Measurements from ENCODE around the gene CALML6. TPM values are rescaled to one million over a fixed set of nuclear protein-coding genes. Genes with fewer than 3 reads are reported as not detected.

Gene CALML6
- total RNA-seq, 1 experiment from 2014 or later, result 1.5 TPM

GRCh38 chr1:1938613-1939295, 23.7 kb downstream of the CALML6 start:
- no peaks in the 10 kb centered on the region for H3K9me3 ChIP-seq (ENCODE audit: control insufficient read depth, insufficient read depth, low read depth, low read length)
- no TSS peak for BruUV-seq (replicated peaks)
- no peak for DNase-seq (ENCODE audit: low read depth, low spot score)
- no peak overlapping the region for H3K4me3 ChIP-seq (ENCODE audit: low read depth in 2 of 2, low read length in 2 of 2)
- H3K27me3 ChIP-seq (ENCODE audit: control insufficient read depth, insufficient read depth, low read length), result no peaks in the 10 kb centered on the region
- ATAC-seq, result no peak
- H3K27ac ChIP-seq (ENCODE audit: low read length), result no peak overlapping the region
- intact Hi-C loops (cut with micrococcal nuclease; ENCODE audit: unreplicated experiment), result no loop called here
- in situ Hi-C loops (cut with HindIII; ENCODE audit: low pct_unique_long_range_greater_than_20kb, low sequenced_read_pairs), result loop anchor here (10.0 kb wide), 1 partner anchor 56 kb away; no protein-coding TSS in a partner anchor
- ChIA-PET CTCF (no interaction called here), POLR2A (no interaction called here)
- no peaks in the 10 kb centered on the region for H3K36me3 ChIP-seq (ENCODE audit: control insufficient read depth, insufficient read depth, low read length)
- H3K4me1 ChIP-seq (ENCODE audit: control insufficient read depth, insufficient read depth, low read length), result no peaks in the 10 kb centered on the region; the same call in 1 of the 2 replicates
- TF ChIP-seq POLR2AphosphoS5 (IDR thresholded peaks at IDR 0.05; ENCODE audit: low read depth, low read length), result no peak
- TF ChIP-seq SIN3A (IDR thresholded peaks at IDR 0.05; ENCODE audit: borderline replicate concordance, insufficient read depth, low read depth, low read length), result no peak
- TF ChIP-seq REST (IDR thresholded peaks at IDR 0.05; ENCODE audit: insufficient read depth in 1 of 2, low read depth in 2 of 2, low read length in 1 of 2), result no peak
- TF ChIP-seq TCF7L2 (IDR thresholded peaks at IDR 0.05; ENCODE audit: low read depth, low read length), result no peak
- TF ChIP-seq CTCF (IDR thresholded peaks at IDR 0.05), result no peak

- POLR2A ChIA-PET, result no interaction called here
- no peak for ATAC-seq
- CTCF ChIA-PET, result no interaction called here
- no peak for DNase-seq (ENCODE audit: low read depth, low spot score)
- H3K27ac ChIP-seq (ENCODE audit: low read length), result no peak overlapping the region
- no peak for TF ChIP-seq CTCF (IDR thresholded peaks at IDR 0.05)
- no peak for TF ChIP-seq TCF7L2 (IDR thresholded peaks at IDR 0.05; ENCODE audit: low read depth, low read length)
- no peak for TF ChIP-seq POLR2AphosphoS5 (IDR thresholded peaks at IDR 0.05; ENCODE audit: low read depth, low read length)
- TF ChIP-seq SIN3A (IDR thresholded peaks at IDR 0.05; ENCODE audit: borderline replicate concordance, insufficient read depth, low read depth, low read length), result no peak
- no peak for TF ChIP-seq REST (IDR thresholded peaks at IDR 0.05; ENCODE audit: insufficient read depth in 1 of 2, low read depth in 2 of 2, low read length in 1 of 2)
- no peaks in the 10 kb centered on the region for H3K36me3 ChIP-seq (ENCODE audit: control insufficient read depth, insufficient read depth, low read length)
- H3K4me1 ChIP-seq (ENCODE audit: control insufficient read depth, insufficient read depth, low read length), result no peaks in the 10 kb centered on the region; the same call in 1 of the 2 replicates
- H3K4me3 ChIP-seq (ENCODE audit: low read depth in 2 of 2, low read length in 2 of 2), result no peak overlapping the region
- in situ Hi-C loops (cut with HindIII; ENCODE audit: low pct_unique_long_range_greater_than_20kb, low sequenced_read_pairs), result loop anchor here (10.0 kb wide), 1 partner anchor 55 kb away; no protein-coding TSS in a partner anchor
- intact Hi-C loops (cut with micrococcal nuclease; ENCODE audit: unreplicated experiment), result loop anchor here (5.0 kb wide), 1 partner anchor 108 kb away; no protein-coding TSS in a partner anchor
- H3K9me3 ChIP-seq (ENCODE audit: control insufficient read depth, insufficient read depth, low read depth, low read length), result no peaks in the 10 kb centered on the region
- H3K27me3 ChIP-seq (ENCODE audit: control insufficient read depth, insufficient read depth, low read length), result no peaks in the 10 kb centered on the region
- BruUV-seq (replicated peaks), result no TSS peak
Measured at GRCh38 chr1:1939296-1940122, 24.4 kb downstream of the CALML6 start.
